Pancreas (tissue), 10 donors: ENCODE results near the gene PARD3B. TPM values are rescaled to one million over a fixed set of nuclear protein-coding genes. Genes with fewer than 3 reads are reported as not detected.

Experiments used
- ATAC-seq, 4 donors: fragments of 200-7000 bp; cut with Tn5 transposase; one replicate each; pipeline versions ENCODE4 v1.8.0 to v1.9.1; 2020; ENCODE audit warnings: mild to moderate bottlenecking in 4 of 4, moderate library complexity in 4 of 4
- DNase-seq, 6 donors: peaks; one replicate each; pipeline ENCODE4 v3.0.0-alpha.2; 2020
- FAIRE-seq: peaks from 2 replicates; lab custom pipeline; 2012; peaks lifted over from hg19 to GRCh38; lab: Jason Lieb, UNC
- H3K27ac ChIP-seq, 4 donors: fragments of 200-600 bp; sonication (generic); 1 replicate in 3 of 4; 2 replicates in 1 of 4; pipeline versions ENCODE4 v1.5.0 to v1.8.0; 2020
- H3K27me3 ChIP-seq, 4 donors: fragments of 200-600 bp; one replicate each; pipeline ENCODE4 v1.8.0; 2021
- H3K36me3 ChIP-seq, 3 donors: fragments of 200-600 bp; sonication (generic) in 1 of 3; one replicate each; pipeline versions ENCODE4 v1.5.0 to v1.8.0; 2020 to 2021
- H3K4me1 ChIP-seq, 3 donors: fragments of 200-600 bp; one replicate each; pipeline ENCODE4 v1.8.0; 2021
- H3K4me3 ChIP-seq, 4 donors: fragments of 200-600 bp; sonication (generic) in 2 of 4; one replicate each; pipeline versions ENCODE4 v1.5.0 to v1.8.0; 2020 to 2021
- H3K9me3 ChIP-seq, 4 donors: fragments of 200-600 bp; one replicate each; pipeline ENCODE4 v1.8.0; 2021
- CTCF ChIP-seq, 4 donors: fragments of 200-600 bp; sonication (generic) in 3 of 4; IDR thresholded peaks; one replicate each; pipeline versions ENCODE4 v1.5.0 to v1.8.0; 2021; ENCODE audit warnings: antibody characterized with exemption in 4 of 4
- WGBS, 2 donors: extraction: QIAGEN DNeasy Blood & Tissue Kit; methylation state at CpG; one replicate each; pipeline ENCODE4 v1.1.7; 2013; 5-methylcytosine and 5-hydroxymethylcytosine counted together
- intact Hi-C, 3 donors: fragments of 100-400 bp; cut with DNase I; formaldehyde crosslinking; loops; one replicate each; pipeline versions ENCODE4 v1.11.1 to v1.14.2; 2022
- polyA plus RNA-seq, 2 donors: library from polyadenylated mRNA; stranded (reverse); fragments of 200-250 nt; gene quantifications; one replicate each; pipeline ENCODE4 v1.2.3, GENCODE V29; 2013
- total RNA-seq, 6 donors: library from RNA; stranded (reverse); fragmentation: NEBNext Ultra II Directional in 4 of 6; extraction: Animal tissue kit (Norgen Biotek cat#: 25700) in 4 of 6; gene quantifications; one replicate each; pipeline versions ENCODE4 v1.2.1 to v1.2.4, GENCODE V29; 2021 to 2023
- donor health status: healthy with polysubstance abuse.
- donor health status: DM: no; HTN: no; CAD: no; lungs with moderate emphysema.
- donor health status: DM: no; HTN: no; CAD: no.
- donor health status: control.
- donor health status: control.
- donor health status: Bipolar disorder and iron deficiency.
- donor health status: DM: yes; HTN: yes; CAD: no.
- donor health status: DM: no; HTN: no; CAD: no.
- donor health status: DM: no; HTN: no; CAD: no.
- donor health status: DM: yes; HTN: yes; CAD: no.

The PARD3B gene
- total and polyA plus RNA-seq, 8 donors, result 2.8 to 21.5 (median 12.7) TPM

DNA sequence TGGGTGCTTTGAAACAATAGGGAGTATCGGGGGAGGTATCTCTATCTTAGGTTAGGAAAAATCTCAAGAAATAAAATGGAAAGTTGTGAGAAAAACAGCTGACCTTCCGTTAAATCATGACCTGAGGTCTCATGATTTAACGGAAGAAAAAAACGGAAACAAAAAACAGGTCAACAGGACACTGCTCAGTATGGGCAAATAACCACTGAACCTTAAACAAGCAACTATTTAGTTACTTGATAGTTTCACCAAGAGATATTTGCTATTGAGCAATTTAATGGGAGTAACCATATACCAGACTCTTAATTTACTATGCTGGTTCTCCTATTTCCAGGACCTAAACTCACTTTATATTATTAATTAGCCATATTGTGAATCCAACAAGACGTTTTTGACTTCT, 150.8 kb downstream of the PARD3B start:
- intact Hi-C loops, result loop anchor here in 1 of 3 donors (10.0 kb wide), 1 partner anchor 371 kb away; no protein-coding TSS in a partner anchor
- no peaks in the 10 kb centered on the region for H3K27me3 ChIP-seq
- no peak overlapping the region for H3K4me3 ChIP-seq
- DNase-seq (no peak), FAIRE-seq (no peak), ATAC-seq (no peak)
- WGBS, 2 donors, result 91 to 94% methylated on average over 5 of the region's 5 CpGs
- no peak for TF ChIP-seq CTCF (IDR thresholded peaks at IDR 0.05)
- H3K27ac ChIP-seq, result no peak overlapping the region
- H3K9me3 ChIP-seq, result no peaks in the 10 kb centered on the region
- H3K36me3 ChIP-seq, result no peaks in the 10 kb centered on the region
- H3K4me1 ChIP-seq, result peaks cover 0 to 7% (median 3%) of the 10 kb centered on the region in 3 donors

DNA sequence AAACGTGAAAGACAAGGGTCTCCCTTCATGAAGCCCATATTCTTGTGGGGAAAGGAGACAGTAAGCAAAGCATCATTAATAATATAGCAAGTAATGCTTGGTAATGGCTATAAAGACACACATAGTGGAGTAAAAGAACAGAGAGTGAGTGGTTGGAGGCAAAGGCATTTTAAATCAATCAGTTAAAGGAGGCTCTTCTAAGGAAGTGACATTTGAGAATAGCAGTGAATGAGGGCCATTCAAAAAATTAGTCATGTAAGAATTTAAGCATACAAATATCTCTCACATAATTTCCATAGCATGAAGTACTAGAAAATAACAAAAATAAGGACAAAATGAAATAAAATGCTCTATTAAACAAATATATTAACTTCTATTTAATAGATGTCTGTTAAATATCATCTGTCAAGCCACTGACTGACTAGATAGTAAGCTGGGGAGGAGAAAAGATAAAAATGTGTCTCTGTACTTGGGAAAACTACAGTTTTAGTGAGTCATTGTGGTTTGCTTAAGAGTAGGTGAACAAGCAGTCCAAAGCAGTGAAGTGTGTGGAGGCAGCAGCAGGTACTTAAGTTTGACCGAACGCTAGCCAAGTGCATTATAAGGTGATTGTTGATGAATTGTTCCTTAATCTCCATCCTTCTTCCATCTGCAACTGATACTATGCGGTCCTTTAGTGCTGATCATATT, 160.1 kb downstream of the PARD3B start:
- no peak for FAIRE-seq
- no peaks in the 10 kb centered on the region for H3K36me3 ChIP-seq
- WGBS, 2 donors, result 69% methylated on average over 4 of the region's 4 CpGs
- H3K27ac ChIP-seq, result no peak overlapping the region
- no peaks in the 10 kb centered on the region for H3K27me3 ChIP-seq
- DNase-seq, result no peak
- intact Hi-C loops, result no loop called here
- H3K4me1 ChIP-seq, result peaks cover 0 to 4% (median 0%) of the 10 kb centered on the region in 3 donors
- no peaks in the 10 kb centered on the region for H3K9me3 ChIP-seq
- no peak overlapping the region for H3K4me3 ChIP-seq
- no peak for TF ChIP-seq CTCF (IDR thresholded peaks at IDR 0.05)
- ATAC-seq, result no peak

DNA sequence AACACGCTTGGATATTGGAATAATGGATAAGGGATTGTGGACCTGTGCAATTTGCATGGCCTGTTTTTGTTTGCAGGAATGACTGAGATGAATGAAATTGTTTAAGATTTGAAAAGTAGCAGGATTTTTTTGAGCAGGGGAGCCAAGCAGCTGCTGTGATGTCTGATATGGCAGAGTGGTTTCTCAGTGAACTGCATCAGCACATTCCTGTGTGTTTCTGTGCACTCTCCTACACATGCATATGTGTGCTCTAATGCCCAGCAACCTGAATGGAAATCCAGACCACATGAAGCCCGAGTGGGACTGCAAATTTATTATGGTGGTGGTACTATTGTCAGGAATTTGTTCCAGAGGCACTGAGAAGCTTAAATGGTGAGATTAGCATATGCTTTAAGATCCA, 161.7 kb downstream of the PARD3B start:
- intact Hi-C loops, result no loop called here
- no peak for TF ChIP-seq CTCF (IDR thresholded peaks at IDR 0.05)
- Histone ChIP-seq H3K27ac (no peak overlapping the region), H3K36me3 (no peaks in the 10 kb centered on the region), H3K9me3 (no peaks in the 10 kb centered on the region), H3K27me3 (no peaks in the 10 kb centered on the region), H3K4me1 (no peaks in the 10 kb centered on the region), H3K4me3 (no peak overlapping the region)
- ATAC-seq (no peak), FAIRE-seq (no peak), DNase-seq (no peak)
- whole genome bisulfite sequencing, 2 donors, result 27 to 29% methylated on average over 2 of the region's 2 CpGs

DNA sequence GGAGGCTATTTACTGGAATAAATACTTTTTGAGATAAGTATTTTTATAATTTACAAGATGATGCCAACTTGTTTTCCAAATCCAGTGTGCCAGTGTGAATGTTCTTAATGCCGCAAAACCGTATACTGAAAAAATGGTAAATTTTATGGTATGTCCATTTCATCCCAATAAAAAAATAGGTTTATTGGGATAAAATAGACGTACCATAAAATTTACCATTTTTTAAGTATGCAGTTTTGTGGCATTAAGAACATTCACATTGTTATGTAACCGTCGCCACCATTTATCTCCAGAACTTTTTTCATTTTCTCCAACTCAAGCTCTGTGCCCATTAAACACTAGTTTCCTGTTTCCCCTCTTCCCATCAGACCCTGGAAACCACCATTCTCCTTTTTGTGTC, 167.9 kb downstream of the PARD3B start:
- H3K4me1 ChIP-seq, result no peaks in the 10 kb centered on the region
- intact Hi-C loops, result no loop called here
- no peak overlapping the region for H3K27ac ChIP-seq
- ATAC-seq (no peak), DNase-seq (no peak), FAIRE-seq (no peak)
- WGBS, 2 donors, result 78% methylated on average over 5 of the region's 5 CpGs
- TF ChIP-seq CTCF (IDR thresholded peaks at IDR 0.05), result no peak
- no peaks in the 10 kb centered on the region for H3K36me3 ChIP-seq
- H3K9me3 ChIP-seq, result no peaks in the 10 kb centered on the region
- H3K27me3 ChIP-seq, result no peaks in the 10 kb centered on the region
- no peak overlapping the region for H3K4me3 ChIP-seq

- Histone ChIP-seq H3K4me3 (no peak overlapping the region), H3K9me3 (no peaks in the 10 kb centered on the region), H3K36me3 (no peaks in the 10 kb centered on the region), H3K4me1 (no peaks in the 10 kb centered on the region), H3K27ac (no peak overlapping the region), H3K27me3 (no peaks in the 10 kb centered on the region)
- intact Hi-C loops, result no loop called here
- WGBS, 2 donors, result 87 to 90% methylated on average over 2 of the region's 2 CpGs
- no peak for TF ChIP-seq CTCF (IDR thresholded peaks at IDR 0.05)
- DNase-seq (no peak), ATAC-seq (no peak), FAIRE-seq (no peak)
These were observed 170.1 kb downstream of the PARD3B start for GRCh38 chr2:204715361-204715760.
